Measurements from ENCODE around the gene SMAD1. TPM values are rescaled to one million over a fixed set of nuclear protein-coding genes. Genes with fewer than 3 reads are reported as not detected.
"Not testable (repeated sequence)": the region's sequence is repeated elsewhere in the genome, so short reads cannot be mapped to it uniquely, and the experiment has no call there.

Gene SMAD1
- total RNA-seq, 2 experiments from 2014 or later = 0.57 to 0.79 TPM

DNA sequence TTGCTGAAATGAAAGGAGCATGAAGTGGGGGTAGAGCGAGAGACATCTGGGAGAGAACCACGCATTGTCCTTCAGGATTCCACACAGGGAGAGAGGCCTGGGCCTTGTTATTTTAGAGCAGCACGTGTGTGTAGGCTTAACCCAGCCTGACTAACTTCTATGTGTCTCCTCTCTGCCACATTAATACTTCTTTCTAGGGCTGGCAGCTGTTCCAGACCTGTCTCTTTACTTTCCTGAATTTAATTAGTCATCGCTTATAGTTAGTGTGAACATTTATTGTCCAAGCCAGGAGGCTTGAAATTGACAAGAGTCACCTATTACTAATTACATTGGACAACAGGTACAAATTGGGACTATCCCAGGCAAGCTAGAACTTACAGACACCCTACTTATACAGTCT is 51.3 kb downstream of the SMAD1 start:
- Mint-ChIP-seq H3K9me3 (no peaks in the 10 kb centered on the region), H3K4me1 (ENCODE audit: low read depth) (no peaks in the 10 kb centered on the region), H3K27me3 (ENCODE audit: low read depth) (peaks cover 8% of the 10 kb centered on the region), H3K4me3 (no peak overlapping the region), H3K27ac (no peak overlapping the region), H3K36me3 (ENCODE audit: low read depth) (no peaks in the 10 kb centered on the region)
- intact Hi-C loops (cut with micrococcal nuclease) = no loop called here
- CTCF ChIA-PET = no interaction called here
- DNase-seq = no peak

DNA sequence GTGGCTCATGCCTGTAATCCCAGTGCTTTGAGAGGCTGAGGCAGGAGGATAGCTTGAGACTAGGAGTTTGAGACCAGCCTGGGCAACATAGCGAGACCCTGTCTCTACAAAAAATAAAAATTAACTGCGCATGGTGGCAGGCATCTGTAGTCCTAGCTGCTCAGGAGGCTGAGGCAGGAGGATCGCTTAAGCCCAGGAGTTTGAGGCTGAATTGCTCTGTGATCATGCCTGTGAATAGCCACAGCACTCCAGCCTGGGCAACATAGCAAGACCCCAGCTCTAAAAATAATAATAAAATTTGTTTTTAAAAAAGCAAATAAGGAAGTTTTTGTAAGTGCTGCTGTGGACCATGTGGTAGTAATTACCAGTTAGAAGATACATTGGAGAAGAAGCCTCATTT is 51.8 kb downstream of the SMAD1 start:
- H3K27me3 Mint-ChIP-seq (ENCODE audit: low read depth); H3K27ac Mint-ChIP-seq; H3K4me3 Mint-ChIP-seq; H3K9me3 Mint-ChIP-seq; intact Hi-C loops (cut with micrococcal nuclease); CTCF ChIA-PET; H3K4me1 Mint-ChIP-seq (ENCODE audit: low read depth); DNase-seq; H3K36me3 Mint-ChIP-seq (ENCODE audit: low read depth): not testable (repeated sequence)

- no peak overlapping the region for H3K4me3 Mint-ChIP-seq
- H3K9me3 Mint-ChIP-seq = no peaks in the 10 kb centered on the region
- H3K4me1 Mint-ChIP-seq (ENCODE audit: low read depth) = no peaks in the 10 kb centered on the region
- H3K27me3 Mint-ChIP-seq (ENCODE audit: low read depth) = peaks cover 8% of the 10 kb centered on the region
- H3K36me3 Mint-ChIP-seq (ENCODE audit: low read depth) = no peaks in the 10 kb centered on the region
- DNase-seq = no peak
- no peak overlapping the region for H3K27ac Mint-ChIP-seq
- intact Hi-C loops (cut with micrococcal nuclease) = no loop called here
- CTCF ChIA-PET = no interaction called here
Measured at GRCh38 chr4:145533961-145534360, 52.3 kb downstream of the SMAD1 start.

DNA sequence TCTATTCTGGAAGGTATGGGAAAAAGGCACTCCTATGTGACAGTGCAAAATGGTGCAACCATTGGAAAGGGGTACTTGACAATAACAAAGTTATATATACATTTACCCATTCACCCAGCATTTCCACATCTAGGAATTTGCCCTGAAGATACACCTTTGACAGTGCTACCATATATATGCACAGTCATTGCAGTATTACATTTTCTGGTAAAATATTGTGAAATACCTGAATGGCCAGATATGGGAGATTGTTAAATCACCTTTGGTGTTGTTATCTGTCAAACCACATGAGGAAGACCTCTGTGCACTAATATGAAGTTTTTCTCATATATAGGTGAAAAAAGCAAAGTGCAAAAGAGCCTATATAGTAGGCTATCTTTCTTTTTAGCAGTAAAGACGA is 53.5 kb downstream of the SMAD1 start:
- Mint-ChIP-seq H3K4me3 (no peak overlapping the region), H3K4me1 (ENCODE audit: low read depth) (no peaks in the 10 kb centered on the region), H3K27ac (no peak overlapping the region), H3K36me3 (ENCODE audit: low read depth) (no peaks in the 10 kb centered on the region), H3K9me3 (no peaks in the 10 kb centered on the region), H3K27me3 (ENCODE audit: low read depth) (peaks cover 8% of the 10 kb centered on the region)
- intact Hi-C loops (cut with micrococcal nuclease) = no loop called here
- no peak for DNase-seq
- CTCF ChIA-PET = no interaction called here

DNA sequence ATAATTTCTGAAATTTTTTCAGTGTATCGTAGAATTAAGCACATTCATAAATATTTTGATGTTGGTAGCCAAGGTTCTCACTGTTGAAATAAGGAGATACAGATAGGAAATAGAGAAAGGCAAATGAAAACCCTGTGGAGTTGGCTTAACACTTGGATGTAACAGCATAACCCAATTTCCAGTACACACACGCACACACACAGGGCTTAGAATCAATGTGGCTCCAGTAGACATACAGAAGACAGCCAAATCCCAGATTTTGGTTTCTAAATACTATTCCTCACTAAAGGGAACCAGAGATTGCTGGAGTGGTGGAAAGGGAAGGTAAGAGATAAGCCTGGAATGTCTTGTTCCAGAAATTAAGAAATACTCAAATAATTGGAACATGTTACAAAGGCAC is 54.4 kb downstream of the SMAD1 start:
- no peaks in the 10 kb centered on the region for H3K9me3 Mint-ChIP-seq
- no peak overlapping the region for H3K27ac Mint-ChIP-seq
- no peaks in the 10 kb centered on the region for H3K36me3 Mint-ChIP-seq (ENCODE audit: low read depth)
- no peak overlapping the region for H3K4me3 Mint-ChIP-seq
- DNase-seq = no peak
- H3K27me3 Mint-ChIP-seq (ENCODE audit: low read depth) = peaks cover 8% of the 10 kb centered on the region
- no peaks in the 10 kb centered on the region for H3K4me1 Mint-ChIP-seq (ENCODE audit: low read depth)
- intact Hi-C loops (cut with micrococcal nuclease) = no loop called here
- CTCF ChIA-PET = no interaction called here

DNA sequence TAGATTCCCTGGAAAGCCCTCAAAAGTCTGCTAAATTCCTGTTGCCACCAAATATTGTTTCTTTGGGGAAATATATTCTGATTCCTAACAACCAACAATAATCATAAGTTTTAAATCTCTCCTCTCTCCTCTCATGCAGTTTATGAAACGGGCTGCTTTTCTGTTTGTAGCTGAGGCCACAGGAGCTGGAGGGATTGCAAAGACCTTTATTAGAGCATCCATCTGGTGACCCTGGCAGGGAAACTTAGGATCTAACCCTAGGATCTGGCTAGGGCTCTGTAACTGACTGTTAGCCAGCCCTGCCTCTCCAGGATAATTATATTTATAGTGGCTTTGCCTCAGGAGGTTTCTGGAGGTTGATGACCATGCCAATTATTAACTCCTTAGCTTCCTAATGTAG is 56.9 kb downstream of the SMAD1 start:
- Mint-ChIP-seq H3K4me1 (ENCODE audit: low read depth) (no peaks in the 10 kb centered on the region), H3K9me3 (no peaks in the 10 kb centered on the region), H3K27me3 (ENCODE audit: low read depth) (peaks cover 8% of the 10 kb centered on the region), H3K4me3 (no peak overlapping the region), H3K36me3 (ENCODE audit: low read depth) (no peaks in the 10 kb centered on the region), H3K27ac (no peak overlapping the region)
- CTCF ChIA-PET = no interaction called here
- intact Hi-C loops (cut with micrococcal nuclease) = no loop called here
- no peak for DNase-seq

DNA sequence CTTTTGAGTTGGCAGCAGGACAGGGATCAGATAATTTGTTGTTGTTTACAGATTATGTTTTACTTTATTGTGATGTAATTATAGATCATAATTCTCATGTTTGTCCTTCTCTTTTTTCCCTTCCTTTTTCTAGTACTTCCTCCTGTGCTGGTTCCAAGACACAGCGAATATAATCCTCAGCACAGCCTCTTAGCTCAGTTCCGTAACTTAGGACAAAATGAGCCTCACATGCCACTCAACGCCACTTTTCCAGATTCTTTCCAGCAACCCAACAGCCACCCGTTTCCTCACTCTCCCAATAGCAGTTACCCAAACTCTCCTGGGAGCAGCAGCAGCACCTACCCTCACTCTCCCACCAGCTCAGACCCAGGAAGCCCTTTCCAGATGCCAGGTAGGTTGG is 58.0 kb downstream of the SMAD1 start:
- Mint-ChIP-seq H3K4me1 (ENCODE audit: low read depth) (no peaks in the 10 kb centered on the region), H3K9me3 (no peaks in the 10 kb centered on the region), H3K4me3 (no peak overlapping the region), H3K36me3 (ENCODE audit: low read depth) (no peaks in the 10 kb centered on the region), H3K27ac (no peak overlapping the region), H3K27me3 (ENCODE audit: low read depth) (peaks cover 5% of the 10 kb centered on the region)
- no peak for DNase-seq
- intact Hi-C loops (cut with micrococcal nuclease) = no loop called here
- CTCF ChIA-PET = no interaction called here

GRCh38 chr4:145540235-145540634 is 58.6 kb downstream of the SMAD1 start:
- DNase-seq = no peak
- intact Hi-C loops (cut with micrococcal nuclease) = no loop called here
- no peaks in the 10 kb centered on the region for H3K9me3 Mint-ChIP-seq
- H3K27ac Mint-ChIP-seq = no peak overlapping the region
- no peak overlapping the region for H3K4me3 Mint-ChIP-seq
- no peaks in the 10 kb centered on the region for H3K36me3 Mint-ChIP-seq (ENCODE audit: low read depth)
- H3K27me3 Mint-ChIP-seq (ENCODE audit: low read depth) = peaks cover 6% of the 10 kb centered on the region
- H3K4me1 Mint-ChIP-seq (ENCODE audit: low read depth) = no peaks in the 10 kb centered on the region
- CTCF ChIA-PET = no interaction called here

DNA sequence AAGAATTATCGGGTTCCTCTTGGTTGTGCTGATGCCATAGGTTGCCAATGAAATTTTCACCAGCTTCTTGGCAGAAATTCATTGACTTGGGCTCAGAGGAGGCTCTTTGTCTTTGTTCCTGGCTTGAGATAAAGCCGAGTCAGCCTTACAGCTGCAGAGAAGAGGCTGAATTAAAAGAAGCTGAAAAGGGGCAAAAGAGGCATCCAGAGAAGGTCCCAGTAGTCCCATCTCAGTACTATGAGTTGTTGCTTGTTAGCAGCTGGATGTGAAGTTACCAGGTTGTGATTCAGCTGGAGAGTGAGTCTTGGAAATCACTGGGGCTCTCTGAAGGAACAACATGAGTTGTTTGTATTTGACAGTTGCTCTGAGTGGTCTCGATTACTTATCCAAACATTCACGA is 59.7 kb downstream of the SMAD1 start:
- Mint-ChIP-seq H3K27me3 (ENCODE audit: low read depth) (peaks cover 8% of the 10 kb centered on the region), H3K27ac (no peak overlapping the region), H3K9me3 (no peaks in the 10 kb centered on the region), H3K4me1 (ENCODE audit: low read depth) (peaks cover 4% of the 10 kb centered on the region), H3K36me3 (ENCODE audit: low read depth) (no peaks in the 10 kb centered on the region), H3K4me3 (no peak overlapping the region)
- intact Hi-C loops (cut with micrococcal nuclease) = no loop called here
- CTCF ChIA-PET = interaction anchor here (0.6 to 2.9 kb wide), 3 partner anchors 13 to 337 kb away, joined by 3 to 10 read pairs (median 3); no protein-coding TSS in a partner anchor
- no peak for DNase-seq

DNA sequence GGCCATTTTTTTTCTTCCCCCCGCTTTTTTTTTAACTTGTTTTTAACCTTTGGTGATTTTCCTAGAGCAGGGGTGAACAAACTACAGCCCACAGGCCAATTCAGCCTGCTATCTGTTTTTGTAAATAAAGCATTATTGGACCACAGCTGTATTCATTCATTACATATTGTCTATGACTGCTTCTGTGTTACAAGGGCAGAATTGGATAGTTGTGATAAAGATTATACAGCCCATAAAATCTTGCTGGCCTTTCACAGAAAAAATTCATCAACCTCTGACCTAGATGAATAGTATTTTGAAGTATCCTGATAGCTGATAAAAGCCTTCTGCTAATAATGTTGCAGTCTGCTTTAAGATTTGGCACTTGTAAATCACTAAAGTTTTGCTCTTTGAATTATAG is 63.4 kb downstream of the SMAD1 start:
- CTCF ChIA-PET = interaction anchor here (0.7 kb wide), 1 partner anchor 1552 kb away, joined by 3 read pairs; no protein-coding TSS in a partner anchor
- Mint-ChIP-seq H3K4me3 (no peak overlapping the region), H3K27me3 (ENCODE audit: low read depth) (peaks cover 9% of the 10 kb centered on the region), H3K27ac (no peak overlapping the region), H3K36me3 (ENCODE audit: low read depth) (no peaks in the 10 kb centered on the region), H3K4me1 (ENCODE audit: low read depth) (peaks cover 4% of the 10 kb centered on the region), H3K9me3 (no peaks in the 10 kb centered on the region)
- intact Hi-C loops (cut with micrococcal nuclease) = no loop called here
- no peak for DNase-seq

DNA sequence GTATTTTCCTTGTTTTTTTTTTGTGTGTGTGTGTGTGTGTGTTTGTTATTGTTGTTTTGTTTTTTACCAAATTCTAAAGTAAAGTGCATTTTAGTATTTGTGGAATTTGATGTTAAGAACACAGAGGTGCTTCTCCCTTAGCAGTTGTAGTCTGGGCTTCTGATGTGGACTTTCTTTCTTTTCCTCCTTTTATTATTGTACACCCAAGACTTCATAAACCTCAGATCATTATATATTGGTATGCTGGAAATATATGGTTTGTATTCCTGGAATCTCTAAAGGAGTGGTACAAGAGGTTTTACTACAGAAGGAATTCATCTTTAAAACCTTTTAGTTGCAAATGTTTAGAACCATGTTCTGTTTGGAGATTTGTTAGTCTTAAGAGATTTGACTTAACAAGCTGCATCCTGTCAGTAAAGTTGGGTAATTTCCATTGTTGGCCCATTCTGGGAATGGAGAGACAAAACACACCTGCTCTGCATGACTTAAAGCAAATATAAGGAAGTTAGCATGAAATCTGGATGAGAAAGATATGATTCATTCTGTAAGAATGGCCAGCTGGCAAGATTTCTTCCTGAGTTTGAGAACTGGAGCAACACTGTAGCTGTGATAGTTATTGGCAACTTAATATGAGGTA is 64.0 kb downstream of the SMAD1 start:
- intact Hi-C loops (cut with micrococcal nuclease) = no loop called here
- Mint-ChIP-seq H3K27ac (no peak overlapping the region), H3K27me3 (ENCODE audit: low read depth) (peaks cover 9% of the 10 kb centered on the region), H3K4me3 (no peak overlapping the region), H3K9me3 (no peaks in the 10 kb centered on the region), H3K36me3 (ENCODE audit: low read depth) (no peaks in the 10 kb centered on the region), H3K4me1 (ENCODE audit: low read depth) (peaks cover 4% of the 10 kb centered on the region)
- no peak for DNase-seq
- CTCF ChIA-PET = interaction anchor here (1.3 kb wide), 1 partner anchor 11 kb away, joined by 3 read pairs; no protein-coding TSS in a partner anchor

DNA sequence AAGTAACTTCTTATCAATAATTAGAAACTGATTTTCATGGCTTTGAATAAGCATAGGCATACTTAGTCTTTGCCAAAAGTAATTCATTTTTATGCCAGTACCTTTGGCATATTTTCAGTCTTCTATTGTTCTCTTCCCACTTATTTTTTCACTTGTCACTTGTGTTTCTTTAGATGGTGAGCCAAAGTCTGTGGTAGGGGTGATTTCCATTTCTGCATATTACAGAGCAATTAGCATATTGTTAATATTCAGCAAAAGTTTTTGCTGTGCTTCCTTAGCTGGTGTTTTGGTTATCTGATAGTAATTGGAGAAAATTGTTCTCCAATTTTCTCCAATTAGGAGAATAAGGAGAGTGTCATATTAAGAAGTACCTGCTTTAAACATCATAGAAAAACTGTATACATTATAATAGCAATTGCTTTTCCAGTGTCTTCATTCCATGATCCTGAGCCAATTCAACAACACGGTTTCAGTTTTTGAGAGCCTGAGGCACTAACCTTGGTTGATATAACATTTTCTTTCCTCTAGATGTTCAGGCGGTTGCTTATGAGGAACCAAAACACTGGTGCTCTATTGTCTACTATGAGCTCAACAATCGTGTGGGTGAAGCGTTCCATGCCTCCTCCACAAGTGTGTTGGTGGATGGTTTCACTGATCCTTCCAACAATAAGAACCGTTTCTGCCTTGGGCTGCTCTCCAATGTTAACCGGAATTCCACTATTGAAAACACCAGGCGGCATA is 64.7 kb downstream of the SMAD1 start:
- H3K27me3 Mint-ChIP-seq (ENCODE audit: low read depth) = peaks cover 9% of the 10 kb centered on the region
- CTCF ChIA-PET = interaction anchor here (1.3 kb wide), 1 partner anchor 11 kb away, joined by 3 read pairs; no protein-coding TSS in a partner anchor
- H3K4me1 Mint-ChIP-seq (ENCODE audit: low read depth) = peaks cover 4% of the 10 kb centered on the region
- H3K27ac Mint-ChIP-seq = no peak overlapping the region
- no peak for DNase-seq
- no peaks in the 10 kb centered on the region for H3K9me3 Mint-ChIP-seq
- no peaks in the 10 kb centered on the region for H3K36me3 Mint-ChIP-seq (ENCODE audit: low read depth)
- no peak overlapping the region for H3K4me3 Mint-ChIP-seq
- intact Hi-C loops (cut with micrococcal nuclease) = no loop called here

- intact Hi-C loops (cut with micrococcal nuclease) = loop anchor here (10.0 kb wide), 1 partner anchor 247 kb away; no protein-coding TSS in a partner anchor
- H3K27ac Mint-ChIP-seq = no peak overlapping the region
- no peak overlapping the region for H3K4me3 Mint-ChIP-seq
- peaks cover 7% of the 10 kb centered on the region for H3K4me1 Mint-ChIP-seq (ENCODE audit: low read depth)
- H3K27me3 Mint-ChIP-seq (ENCODE audit: low read depth) = peaks cover under 1% of the 10 kb centered on the region
- no peaks in the 10 kb centered on the region for H3K36me3 Mint-ChIP-seq (ENCODE audit: low read depth)
- CTCF ChIA-PET = no interaction called here
- DNase-seq = no peak
- no peaks in the 10 kb centered on the region for H3K9me3 Mint-ChIP-seq
Measured at GRCh38 chr4:145551660-145552059, 70.0 kb downstream of the SMAD1 start.
